ENCODE data around the gene PRLH. TPM values are rescaled to one million over a fixed set of nuclear protein-coding genes. Genes with fewer than 3 reads are reported as not detected.

The PRLH gene
- total RNA-seq, 1 donor from 2014 or later: not detected

DNA sequence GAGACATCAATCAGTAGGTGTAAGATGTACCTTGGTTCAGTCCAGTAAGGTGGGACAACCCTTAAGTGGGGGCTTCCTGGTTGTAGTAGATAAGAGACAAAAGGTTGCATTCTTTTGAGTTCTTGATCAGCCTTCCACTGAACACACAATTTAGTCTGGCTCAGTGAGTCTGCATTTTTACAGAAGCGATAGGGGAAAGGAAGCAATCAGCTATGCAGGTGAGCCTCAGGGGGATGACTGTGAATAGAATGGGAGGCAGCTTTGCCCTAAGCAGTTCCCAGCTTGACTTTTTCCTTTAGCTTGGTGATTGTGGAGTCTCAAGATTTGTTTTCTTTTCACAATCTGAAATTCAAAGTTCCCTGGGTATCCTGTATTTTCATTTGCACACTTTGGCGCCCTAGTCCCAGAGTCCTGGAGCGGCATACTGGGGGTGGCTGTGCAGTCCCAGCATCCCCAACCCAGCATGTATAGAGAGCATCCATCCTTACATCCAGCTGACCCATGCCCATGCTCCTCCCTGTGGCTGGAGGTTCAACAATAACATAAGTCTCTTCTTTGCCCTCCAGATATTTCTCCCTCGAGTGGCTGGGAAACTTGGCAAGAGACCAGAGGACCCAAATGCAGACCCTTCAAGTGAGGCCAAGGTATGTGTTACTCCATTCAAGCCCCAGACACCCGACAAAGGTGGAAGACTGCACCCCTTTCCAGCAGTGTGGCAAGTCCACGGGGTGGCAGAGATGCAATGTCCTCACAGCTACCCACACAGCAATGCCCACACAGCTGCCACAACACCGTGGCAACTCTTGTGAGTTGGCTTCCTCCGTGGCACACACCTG lies 20.1 kb upstream of the PRLH start:
- Mint-ChIP-seq H3K27ac (ENCODE audit: unreplicated experiment) (no peak overlapping the region), H3K9me3 (ENCODE audit: unreplicated experiment) (peaks cover 5% of the 10 kb centered on the region), H3K4me3 (ENCODE audit: unreplicated experiment) (no peak overlapping the region), H3K4me1 (ENCODE audit: low read depth, unreplicated experiment) (peaks cover 5% of the 10 kb centered on the region), H3K27me3 (ENCODE audit: unreplicated experiment) (peaks cover 4% of the 10 kb centered on the region), H3K36me3 (ENCODE audit: unreplicated experiment) (peaks cover 4% of the 10 kb centered on the region)
- DNase-seq: no peak
- TF ChIP-seq, protein P1, sequence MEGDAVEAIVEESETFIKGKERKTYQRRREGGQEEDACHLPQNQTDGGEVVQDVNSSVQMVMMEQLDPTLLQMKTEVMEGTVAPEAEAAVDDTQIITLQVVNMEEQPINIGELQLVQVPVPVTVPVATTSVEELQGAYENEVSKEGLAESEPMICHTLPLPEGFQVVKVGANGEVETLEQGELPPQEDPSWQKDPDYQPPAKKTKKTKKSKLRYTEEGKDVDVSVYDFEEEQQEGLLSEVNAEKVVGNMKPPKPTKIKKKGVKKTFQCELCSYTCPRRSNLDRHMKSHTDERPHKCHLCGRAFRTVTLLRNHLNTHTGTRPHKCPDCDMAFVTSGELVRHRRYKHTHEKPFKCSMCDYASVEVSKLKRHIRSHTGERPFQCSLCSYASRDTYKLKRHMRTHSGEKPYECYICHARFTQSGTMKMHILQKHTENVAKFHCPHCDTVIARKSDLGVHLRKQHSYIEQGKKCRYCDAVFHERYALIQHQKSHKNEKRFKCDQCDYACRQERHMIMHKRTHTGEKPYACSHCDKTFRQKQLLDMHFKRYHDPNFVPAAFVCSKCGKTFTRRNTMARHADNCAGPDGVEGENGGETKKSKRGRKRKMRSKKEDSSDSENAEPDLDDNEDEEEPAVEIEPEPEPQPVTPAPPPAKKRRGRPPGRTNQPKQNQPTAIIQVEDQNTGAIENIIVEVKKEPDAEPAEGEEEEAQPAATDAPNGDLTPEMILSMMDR (IDR thresholded peaks at IDR 0.05; ENCODE audit: partially characterized antibody, unreplicated experiment): no peak

DNA sequence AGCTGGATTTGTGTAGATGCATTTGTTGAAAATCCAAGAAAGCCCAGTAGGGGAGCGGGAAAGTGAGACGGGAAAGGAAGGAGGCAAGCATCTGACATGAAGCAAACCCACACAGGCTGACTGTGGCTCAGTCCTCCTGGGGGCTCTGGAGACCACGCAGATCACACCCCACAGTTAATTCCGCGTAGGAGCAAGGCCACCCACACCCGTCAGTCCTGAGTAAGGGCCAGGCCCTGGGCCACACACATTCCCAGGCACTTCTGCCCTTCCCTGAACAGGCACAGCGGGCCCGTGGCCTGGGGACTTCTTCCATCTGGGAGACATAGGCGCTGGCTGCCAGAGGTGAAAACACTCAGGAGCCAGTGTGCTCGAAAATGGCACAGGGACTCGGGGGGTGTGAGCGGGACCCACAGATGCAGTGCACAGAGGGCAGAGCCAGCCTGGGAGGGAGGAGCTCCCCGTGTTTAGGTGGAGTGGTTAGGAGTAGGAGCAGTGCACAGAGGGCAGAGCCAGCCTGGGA lies 19.4 kb upstream of the PRLH start:
- Mint-ChIP-seq H3K4me1 (ENCODE audit: low read depth, unreplicated experiment) (peaks cover 2% of the 10 kb centered on the region), H3K4me3 (ENCODE audit: unreplicated experiment) (no peak overlapping the region), H3K36me3 (ENCODE audit: unreplicated experiment) (no peaks in the 10 kb centered on the region), H3K27ac (ENCODE audit: unreplicated experiment) (no peak overlapping the region), H3K27me3 (ENCODE audit: unreplicated experiment) (peaks cover 4% of the 10 kb centered on the region), H3K9me3 (ENCODE audit: unreplicated experiment) (peaks cover 2% of the 10 kb centered on the region)
- no peak for DNase-seq
- TF ChIP-seq, protein P1 (IDR thresholded peaks at IDR 0.05; ENCODE audit: partially characterized antibody, unreplicated experiment): no peak

- H3K27ac Mint-ChIP-seq (ENCODE audit: unreplicated experiment): no peak overlapping the region
Measured at GRCh38 chr2:237547841-237548416, 18.4 kb upstream of the PRLH start.

GRCh38 chr2:237549216-237549615 lies 17.2 kb upstream of the PRLH start:
- Mint-ChIP-seq H3K27ac (ENCODE audit: unreplicated experiment) (no peak overlapping the region), H3K36me3 (ENCODE audit: unreplicated experiment) (peaks cover 8% of the 10 kb centered on the region), H3K9me3 (ENCODE audit: unreplicated experiment) (peaks cover 2% of the 10 kb centered on the region), H3K4me3 (ENCODE audit: unreplicated experiment) (no peak overlapping the region), H3K27me3 (ENCODE audit: unreplicated experiment) (peaks cover 2% of the 10 kb centered on the region), H3K4me1 (ENCODE audit: low read depth, unreplicated experiment) (peaks cover 2% of the 10 kb centered on the region)
- no peak for DNase-seq
- TF ChIP-seq, protein P1 (IDR thresholded peaks at IDR 0.05; ENCODE audit: partially characterized antibody, unreplicated experiment): no peak

More at GRCh38 chr2:237547841-237548416, 18.4 kb upstream of the PRLH start:
- DNase-seq: no peak
- TF ChIP-seq, protein P1 (IDR thresholded peaks at IDR 0.05; ENCODE audit: partially characterized antibody, unreplicated experiment): no peak
- peaks cover 2% of the 10 kb centered on the region for H3K9me3 Mint-ChIP-seq (ENCODE audit: unreplicated experiment)
- H3K4me3 Mint-ChIP-seq (ENCODE audit: unreplicated experiment): no peak overlapping the region
- H3K4me1 Mint-ChIP-seq (ENCODE audit: low read depth, unreplicated experiment): peaks cover 2% of the 10 kb centered on the region
- no peaks in the 10 kb centered on the region for H3K36me3 Mint-ChIP-seq (ENCODE audit: unreplicated experiment)
- H3K27me3 Mint-ChIP-seq (ENCODE audit: unreplicated experiment): peaks cover 2% of the 10 kb centered on the region

Measured in glutamatergic neuron (in vitro differentiated cells).